ENCODE measurements around the gene CDRT4. TPM values are rescaled to one million over a fixed set of nuclear protein-coding genes. Genes with fewer than 3 reads are reported as not detected.

CDRT4 gene
- total RNA-seq, 2 donors from 2014 or later = 1.7 to 4.9 TPM

GRCh38 chr17:15409721-15410250, 57.6 kb downstream of the CDRT4 start:
- DNase-seq (peak; percentile 62), ATAC-seq (peak; percentile 56 to 81)
- intact Hi-C loops (cut with DNase I) = no loop called here

GRCh38 chr17:15408803-15409202, 58.6 kb downstream of the CDRT4 start:
- intact Hi-C loops (cut with DNase I) = no loop called here
- ATAC-seq (no peak), DNase-seq (no peak)

GRCh38 chr17:15406081-15406480, 61.3 kb downstream of the CDRT4 start:
- intact Hi-C loops (cut with DNase I) = no loop called here
- DNase-seq = no peak
- ATAC-seq = no peak

- intact Hi-C loops (cut with DNase I) = no loop called here
- peak in 1 of 2 donors; percentile 43 for ATAC-seq
- no peak for DNase-seq
Measured at GRCh38 chr17:15405058-15405415, 62.4 kb downstream of the CDRT4 start.

- intact Hi-C loops (cut with DNase I) = no loop called here
- ATAC-seq (peak in 1 of 2 donors; percentile 8), DNase-seq (no peak)
Measured at GRCh38 chr17:15404106-15405057, 63.0 kb downstream of the CDRT4 start.

- intact Hi-C loops (cut with DNase I) = no loop called here
- DNase-seq (no peak), ATAC-seq (peak in 1 of 2 donors; percentile 56)
Measured at GRCh38 chr17:15403276-15403939, 64.0 kb downstream of the CDRT4 start.

- ATAC-seq = no peak
- no peak for DNase-seq
- intact Hi-C loops (cut with DNase I) = loop anchor here in 1 of 2 donors (5.0 kb wide), 1 partner anchor 103 kb away; no protein-coding TSS in a partner anchor
Measured at GRCh38 chr17:15399443-15399842, 68.0 kb downstream of the CDRT4 start.

GRCh38 chr17:15398736-15399331, 68.6 kb downstream of the CDRT4 start:
- intact Hi-C loops (cut with DNase I) = loop anchor here in 1 of 2 donors (5.0 kb wide), 1 partner anchor 103 kb away; no protein-coding TSS in a partner anchor
- DNase-seq = peak; percentile 49

GRCh38 chr17:15398291-15398690, 69.1 kb downstream of the CDRT4 start:
- peak; percentile 55 to 81 for ATAC-seq
- intact Hi-C loops (cut with DNase I) = loop anchor here in 1 of 2 donors (5.0 kb wide), 1 partner anchor 104 kb away; no protein-coding TSS in a partner anchor
- DNase-seq = no peak

More at GRCh38 chr17:15398736-15399331, 68.6 kb downstream of the CDRT4 start:
- ATAC-seq = peak; percentile 79 to 86

- no peak for DNase-seq
- intact Hi-C loops (cut with DNase I) = loop anchor here in 1 of 2 donors (5.0 kb wide), 1 partner anchor 105 kb away; no protein-coding TSS in a partner anchor
- no peak for ATAC-seq
Measured at GRCh38 chr17:15397620-15398019, 69.8 kb downstream of the CDRT4 start.

GRCh38 chr17:15395091-15395490, 72.3 kb downstream of the CDRT4 start:
- ATAC-seq (no peak), DNase-seq (no peak)
- intact Hi-C loops (cut with DNase I) = loop anchor here in 1 of 2 donors (5.0 kb wide), 1 partner anchor 107 kb away; no protein-coding TSS in a partner anchor

GRCh38 chr17:15393414-15393813, 74.0 kb downstream of the CDRT4 start:
- ATAC-seq (no peak), DNase-seq (no peak)
- intact Hi-C loops (cut with DNase I) = no loop called here

GRCh38 chr17:15392326-15392741, 75.1 kb downstream of the CDRT4 start:
- intact Hi-C loops (cut with DNase I) = no loop called here
- peak in 1 of 2 donors; percentile 86 for ATAC-seq
- no peak for DNase-seq

GRCh38 chr17:15388356-15389041, 78.9 kb downstream of the CDRT4 start:
- intact Hi-C loops (cut with DNase I) = no loop called here
- ATAC-seq = peak in 1 of 2 donors; percentile 74
- no peak for DNase-seq

GRCh38 chr17:15386083-15386482, 81.3 kb downstream of the CDRT4 start:
- no peak for DNase-seq
- intact Hi-C loops (cut with DNase I) = no loop called here
- ATAC-seq = no peak
